ENCODE results near the gene JMY.
A peak's percentile ranks its signal among the peaks of the same experiment; 100 is the strongest.

The JMY gene, protein sequence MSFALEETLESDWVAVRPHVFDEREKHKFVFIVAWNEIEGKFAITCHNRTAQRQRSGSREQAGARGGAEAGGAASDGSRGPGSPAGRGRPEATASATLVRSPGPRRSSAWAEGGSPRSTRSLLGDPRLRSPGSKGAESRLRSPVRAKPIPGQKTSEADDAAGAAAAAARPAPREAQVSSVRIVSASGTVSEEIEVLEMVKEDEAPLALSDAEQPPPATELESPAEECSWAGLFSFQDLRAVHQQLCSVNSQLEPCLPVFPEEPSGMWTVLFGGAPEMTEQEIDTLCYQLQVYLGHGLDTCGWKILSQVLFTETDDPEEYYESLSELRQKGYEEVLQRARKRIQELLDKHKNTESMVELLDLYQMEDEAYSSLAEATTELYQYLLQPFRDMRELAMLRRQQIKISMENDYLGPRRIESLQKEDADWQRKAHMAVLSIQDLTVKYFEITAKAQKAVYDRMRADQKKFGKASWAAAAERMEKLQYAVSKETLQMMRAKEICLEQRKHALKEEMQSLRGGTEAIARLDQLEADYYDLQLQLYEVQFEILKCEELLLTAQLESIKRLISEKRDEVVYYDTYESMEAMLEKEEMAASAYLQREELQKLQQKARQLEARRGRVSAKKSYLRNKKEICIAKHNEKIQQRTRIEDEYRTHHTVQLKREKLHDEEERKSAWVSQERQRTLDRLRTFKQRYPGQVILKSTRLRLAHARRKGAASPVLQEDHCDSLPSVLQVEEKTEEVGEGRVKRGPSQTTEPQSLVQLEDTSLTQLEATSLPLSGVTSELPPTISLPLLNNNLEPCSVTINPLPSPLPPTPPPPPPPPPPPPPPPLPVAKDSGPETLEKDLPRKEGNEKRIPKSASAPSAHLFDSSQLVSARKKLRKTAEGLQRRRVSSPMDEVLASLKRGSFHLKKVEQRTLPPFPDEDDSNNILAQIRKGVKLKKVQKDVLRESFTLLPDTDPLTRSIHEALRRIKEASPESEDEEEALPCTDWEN

DNA sequence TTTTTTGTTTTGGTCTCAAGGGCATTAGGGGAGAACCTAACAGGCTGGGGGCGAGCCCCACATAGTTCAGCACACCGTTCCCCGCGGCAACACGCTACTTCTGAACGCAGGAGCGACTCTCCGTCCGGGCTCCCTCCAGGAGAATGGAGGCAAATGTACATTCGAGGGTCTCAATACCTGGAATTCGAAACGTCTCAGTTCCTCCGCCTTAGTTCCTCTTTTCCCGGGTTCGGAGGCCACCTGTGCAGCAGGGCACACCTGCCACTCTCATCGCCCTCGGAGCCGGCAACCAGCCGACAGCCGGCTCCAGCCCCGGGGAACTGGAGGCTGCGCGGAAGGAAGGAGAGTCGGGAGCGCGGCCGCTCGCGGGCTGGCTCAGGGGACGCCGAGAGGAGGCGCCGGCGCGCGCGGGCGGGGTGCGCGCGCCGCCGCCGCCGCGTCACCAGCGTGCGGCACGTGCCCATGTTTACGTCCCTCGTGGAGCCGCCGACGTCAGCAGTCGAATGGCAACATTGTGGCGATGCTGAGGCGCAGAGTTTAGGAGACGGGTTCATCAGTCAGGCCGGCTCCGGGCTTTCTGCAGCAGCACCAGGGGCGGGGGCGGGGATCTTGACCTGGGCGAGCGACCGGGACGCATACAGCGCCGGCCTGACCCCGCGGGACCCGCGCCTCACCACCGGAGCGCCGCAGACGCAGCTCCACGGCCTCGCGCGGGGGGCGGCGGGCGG, at the start of gene JMY:
TSS of gene JMY (plus strand) at position 498 of the 728 bp plus-strand sequence. CDS start 520 bp downstream, outside the sequence.
- peak; percentile 80 to 82 for DNase-seq

DNA sequence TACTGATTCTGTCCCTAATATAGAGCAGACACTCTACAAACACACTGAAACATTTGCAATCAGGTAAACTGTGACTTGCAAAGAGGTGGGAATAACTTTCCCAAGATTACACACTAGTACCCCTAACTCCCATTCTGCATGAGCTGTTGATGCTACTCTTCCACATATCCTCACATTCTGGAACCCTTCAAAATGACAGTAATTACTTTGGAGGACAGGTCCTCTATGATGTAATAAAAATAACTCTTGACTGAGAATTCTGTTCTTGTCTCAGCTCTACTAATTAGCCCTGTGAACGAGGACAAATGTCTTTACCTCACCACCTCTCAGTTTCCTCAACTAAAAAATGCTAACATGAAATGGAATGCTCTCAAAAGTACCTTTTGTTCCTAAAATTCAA, 49.5 kb upstream of the JMY start:
- no peak for DNase-seq

DNA sequence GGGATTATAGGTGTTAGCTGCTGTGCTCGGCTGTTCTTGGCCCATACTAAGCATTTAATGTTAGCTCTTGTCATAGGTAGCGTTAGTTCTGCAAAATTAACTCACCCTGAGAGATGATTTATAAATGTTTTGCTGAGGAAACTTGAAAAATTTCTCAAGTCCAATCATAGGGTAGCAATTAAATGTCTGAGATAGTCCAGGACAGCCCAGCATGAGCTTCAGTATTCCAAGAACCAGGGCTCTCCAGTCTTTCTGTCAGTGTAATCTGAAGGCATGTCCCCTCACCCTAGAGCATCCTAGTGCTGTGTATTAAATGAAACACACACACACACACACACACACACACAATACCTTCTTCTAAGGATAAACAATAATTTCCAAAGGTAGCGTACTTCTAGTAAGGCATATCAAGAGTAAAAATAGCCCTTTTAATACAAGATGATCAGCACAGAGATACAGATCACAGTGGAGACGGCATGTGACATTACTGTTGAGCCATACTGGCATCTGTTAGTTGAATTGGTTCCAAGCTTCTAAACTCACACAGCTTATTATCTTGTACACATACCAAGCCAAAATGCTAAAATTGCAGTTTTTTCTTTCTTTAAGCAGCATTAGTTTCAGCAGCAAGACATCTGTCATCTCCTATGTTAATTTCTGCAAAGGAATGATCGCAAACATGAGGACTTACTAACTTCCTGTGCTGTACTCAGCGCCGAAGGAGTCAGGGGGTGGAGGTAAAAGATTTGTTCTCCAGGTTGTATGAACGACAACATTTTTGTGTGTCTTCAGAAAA, 46.3 kb upstream of the JMY start:
- no peak for DNase-seq

DNA sequence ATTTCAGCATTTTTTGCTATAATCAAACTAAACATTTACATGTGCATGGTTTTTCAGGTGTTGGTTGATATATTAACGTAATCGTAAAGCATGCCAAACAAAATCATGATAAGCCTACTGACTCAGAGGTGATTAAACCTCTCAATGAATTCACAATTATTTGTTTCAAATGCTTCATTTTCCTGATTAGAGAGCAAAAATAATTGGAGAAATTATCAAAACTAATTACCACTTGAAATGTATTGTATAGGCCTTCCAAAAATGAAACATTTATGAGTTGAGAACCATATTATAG, 45.7 kb upstream of the JMY start:
- no peak for DNase-seq

DNA sequence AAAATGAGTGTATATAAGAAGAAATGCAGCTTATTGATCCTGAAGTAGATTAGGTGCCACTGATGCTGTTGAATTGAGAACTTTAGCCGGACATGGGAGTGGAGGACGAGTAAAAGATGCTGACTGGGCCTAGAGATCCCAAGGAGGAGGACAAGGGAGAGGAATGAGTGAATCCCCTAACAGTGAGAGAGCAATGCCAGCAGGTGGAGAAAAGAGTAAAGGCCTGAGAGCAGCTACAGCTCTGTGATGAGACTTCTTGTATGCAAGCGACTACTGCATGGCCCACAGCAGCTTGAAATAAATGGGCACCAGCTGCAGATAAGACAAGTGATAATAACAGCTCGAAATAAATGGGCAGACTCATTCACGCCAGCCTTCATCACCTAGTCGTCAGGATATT, 44.5 kb upstream of the JMY start:
- no peak for DNase-seq

DNA sequence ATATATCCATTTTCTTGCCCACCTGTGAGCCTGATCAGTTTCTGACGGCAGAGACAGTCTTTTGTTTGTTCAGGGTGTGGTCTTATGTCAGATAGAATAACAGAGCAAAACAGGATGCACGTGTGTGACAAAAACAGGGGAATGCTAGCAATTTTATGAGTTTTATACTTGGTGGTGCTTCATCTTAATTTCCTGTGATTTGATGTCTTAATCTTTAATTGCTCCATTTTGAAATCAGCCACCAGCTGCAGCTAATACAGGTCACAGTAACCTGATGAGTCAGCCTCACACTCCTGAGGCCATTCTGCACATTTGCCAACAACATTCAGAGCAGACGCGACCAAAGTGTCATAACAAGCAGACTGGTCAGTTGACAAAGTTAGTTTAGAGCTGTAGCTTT, 42.3 kb upstream of the JMY start:
- no peak for DNase-seq

DNA sequence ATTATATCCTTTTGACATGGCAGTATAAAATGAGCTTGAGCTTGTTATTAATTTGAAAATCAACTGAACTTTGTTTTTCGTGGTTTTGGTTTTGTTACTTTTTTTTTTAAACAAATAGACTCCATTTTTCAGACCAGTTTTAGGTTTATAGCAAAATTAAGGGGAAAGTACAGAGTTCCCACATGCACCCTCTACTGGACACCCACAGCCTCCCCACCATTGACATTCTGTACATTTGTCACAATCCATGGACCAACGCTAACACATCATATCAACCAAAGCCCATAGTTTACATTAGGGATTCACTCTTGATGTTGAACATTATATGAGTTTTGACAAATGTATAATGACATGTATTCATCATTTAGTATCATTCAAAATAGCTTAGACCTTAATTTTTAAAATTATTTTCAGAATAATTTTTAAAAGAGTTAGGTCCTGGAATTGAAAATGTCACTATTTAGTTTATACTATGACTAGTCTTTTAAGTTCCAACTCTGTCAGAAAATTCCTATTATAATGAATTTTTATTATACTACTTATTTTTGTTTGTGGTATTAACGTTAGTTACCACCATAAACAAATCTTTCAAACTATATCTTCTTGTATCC, 35.3 kb upstream of the JMY start:
- no peak for DNase-seq

DNA sequence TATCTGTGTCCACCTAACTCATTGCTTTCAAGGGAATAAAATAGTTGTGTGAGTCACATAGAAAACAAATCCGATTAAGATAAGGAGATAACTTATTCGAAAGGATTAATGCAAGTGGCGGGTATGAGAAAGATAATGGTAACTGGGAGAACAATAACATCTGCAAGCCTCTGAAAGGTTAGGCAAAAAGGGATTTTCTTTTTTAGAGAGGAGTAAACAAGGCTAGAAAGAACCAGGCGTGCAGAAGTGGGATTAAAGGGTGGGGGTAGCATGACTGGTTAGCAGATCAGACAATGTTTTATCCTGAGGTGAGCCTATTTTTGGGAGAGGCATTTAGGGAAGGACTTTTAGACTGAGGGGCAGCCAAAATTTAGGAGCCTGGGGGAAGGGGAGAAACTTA, 34.7 kb upstream of the JMY start:
- no peak for DNase-seq

DNA sequence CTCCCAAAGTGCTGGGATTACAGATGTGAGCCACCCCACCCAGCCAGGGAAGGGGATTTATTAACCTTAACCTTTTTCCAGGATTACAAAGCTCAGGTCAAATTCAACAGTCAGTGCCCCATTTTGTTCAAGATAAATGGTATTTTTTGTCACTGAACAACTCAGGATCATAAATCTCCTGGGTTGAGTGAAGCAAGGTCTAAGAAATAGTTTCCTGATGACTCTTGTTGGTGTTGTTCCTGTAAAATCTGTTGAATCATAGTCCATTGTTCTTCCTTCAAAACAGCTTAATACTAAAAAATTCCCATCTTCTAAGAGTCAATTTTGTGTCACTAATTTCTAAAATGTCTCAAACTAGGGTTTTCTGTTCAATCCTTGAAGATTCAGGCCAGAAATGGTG, 33.9 kb upstream of the JMY start:
- DNase-seq: no peak

DNA sequence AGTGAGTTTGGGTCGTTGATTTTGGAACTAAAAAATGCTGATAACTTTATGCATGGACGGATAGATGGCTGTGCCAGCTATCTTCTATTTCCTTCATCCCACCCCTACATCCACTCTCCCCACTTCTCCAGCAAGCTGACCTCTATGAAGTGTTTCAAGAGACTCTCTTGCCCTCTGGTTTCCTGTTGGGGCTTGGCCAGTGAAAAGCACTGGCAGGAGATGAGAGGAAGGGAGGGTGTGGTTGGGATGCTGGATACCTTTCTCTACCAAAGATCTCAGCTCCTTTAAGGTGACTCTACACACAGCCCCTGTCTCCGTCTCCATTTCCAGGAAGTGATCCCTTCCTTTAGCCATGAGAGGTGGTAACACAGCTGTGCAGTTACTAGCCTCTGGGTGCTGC, 30.0 kb upstream of the JMY start:
- no peak for DNase-seq

DNA sequence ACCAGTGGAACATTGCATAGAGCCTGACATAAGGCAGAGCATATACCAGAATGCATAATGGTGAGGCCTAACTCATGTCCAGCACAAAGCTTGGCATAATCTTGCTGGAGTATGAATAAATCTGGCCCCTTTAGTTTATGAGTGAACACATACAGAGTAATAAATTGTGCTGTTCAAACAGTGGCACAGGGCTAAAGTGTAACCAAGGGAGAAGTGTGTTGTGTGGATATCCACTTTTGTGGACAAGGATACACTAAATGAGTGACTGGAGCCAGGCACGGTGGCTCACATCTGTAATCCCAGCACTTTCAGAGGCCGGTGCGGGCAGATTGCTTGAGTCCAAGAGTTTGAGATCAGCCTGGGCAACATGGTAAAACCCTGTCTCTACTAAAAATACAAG, 29.4 kb upstream of the JMY start:
- DNase-seq: no peak

DNA sequence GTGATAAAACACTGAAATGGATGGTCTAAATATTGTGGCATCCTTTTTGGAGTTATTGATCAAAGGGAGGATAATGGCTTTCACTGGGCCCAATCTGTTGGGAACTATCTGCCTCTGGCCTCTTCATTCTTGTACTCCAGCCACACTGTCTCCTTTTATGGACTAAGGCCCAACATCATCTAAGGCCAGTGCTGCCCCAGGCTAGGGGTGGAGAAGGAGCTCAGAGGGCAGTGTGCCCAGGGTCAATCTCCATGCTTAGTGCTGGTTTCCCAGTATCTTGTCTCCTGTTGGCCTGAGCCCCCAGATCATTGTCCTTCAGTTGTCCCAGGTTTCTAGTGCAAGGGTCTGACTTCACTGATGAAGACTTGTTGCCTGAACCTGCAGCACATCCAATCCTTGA, 26.4 kb upstream of the JMY start:
- DNase-seq: no peak

DNA sequence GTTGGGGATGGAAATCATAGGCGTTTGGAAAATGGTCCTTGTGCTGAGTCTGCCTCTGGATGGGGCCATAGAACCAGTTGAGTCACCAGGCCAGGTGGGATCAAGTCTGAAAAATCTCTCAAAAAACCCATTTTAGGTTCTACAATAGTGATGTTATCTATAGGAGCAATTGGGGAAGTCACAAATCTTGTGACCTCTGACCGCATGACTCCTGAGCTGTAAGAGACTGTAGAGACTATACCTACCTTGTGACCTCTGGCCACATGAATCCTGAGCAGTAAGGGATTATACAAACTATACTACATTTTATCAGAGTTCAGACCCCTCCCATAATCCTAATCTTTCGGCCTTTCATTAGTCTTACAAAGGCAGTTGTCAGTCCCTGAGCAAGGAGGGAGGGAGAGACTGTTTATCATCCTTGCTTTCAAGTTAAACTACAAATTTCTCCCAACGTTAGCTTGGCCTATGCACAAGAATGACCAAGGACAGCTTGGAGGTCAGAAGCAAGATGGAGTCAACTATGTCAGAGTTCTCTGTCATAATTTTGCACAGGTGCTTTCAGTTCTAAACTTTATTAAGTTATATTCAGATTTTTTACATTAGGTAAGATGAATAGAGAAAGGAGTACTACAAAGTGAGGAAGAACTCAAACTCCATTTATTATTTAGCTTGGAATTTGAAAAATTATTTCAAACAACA, 11.5 kb upstream of the JMY start:
- DNase-seq: no peak

DNA sequence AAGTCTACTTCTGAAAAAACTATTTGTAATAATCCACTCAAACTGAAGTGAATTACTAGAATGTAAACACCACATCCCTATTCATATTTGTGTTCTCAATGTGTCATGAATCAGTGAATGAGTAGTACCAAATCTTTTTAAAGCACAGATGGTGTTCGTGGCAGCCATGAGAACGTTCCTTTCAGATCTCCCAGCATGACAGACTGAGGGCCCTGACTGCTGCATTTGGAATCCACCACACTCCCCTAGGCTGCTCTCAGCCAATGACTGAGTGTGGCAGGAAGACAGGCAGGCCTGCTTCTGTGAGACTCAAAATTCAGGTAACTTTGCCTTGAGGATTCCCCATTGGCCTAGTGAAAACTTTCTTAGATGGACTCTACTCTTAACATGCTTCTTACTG, 10.9 kb upstream of the JMY start:
- no peak for DNase-seq

DNA sequence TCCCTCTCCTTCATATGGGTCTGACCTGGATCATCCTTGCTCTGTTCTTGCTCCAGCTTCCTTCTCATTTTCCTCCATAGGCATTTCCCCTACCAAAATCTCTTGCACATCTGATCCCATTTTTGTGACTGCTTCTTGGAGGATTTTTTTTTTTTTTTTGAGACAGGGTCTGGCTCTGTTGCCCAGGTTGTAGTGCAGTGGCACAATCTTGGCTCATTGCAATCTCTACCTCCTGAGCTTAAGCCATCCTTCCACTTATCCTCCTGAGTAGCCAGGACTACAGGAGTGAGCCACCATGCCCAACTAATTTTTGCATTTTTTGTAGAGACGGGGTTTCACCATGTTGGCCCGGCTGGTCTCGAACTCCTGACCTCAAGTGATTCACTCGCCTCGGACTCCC, 10.5 kb upstream of the JMY start:
- no peak for DNase-seq

DNA sequence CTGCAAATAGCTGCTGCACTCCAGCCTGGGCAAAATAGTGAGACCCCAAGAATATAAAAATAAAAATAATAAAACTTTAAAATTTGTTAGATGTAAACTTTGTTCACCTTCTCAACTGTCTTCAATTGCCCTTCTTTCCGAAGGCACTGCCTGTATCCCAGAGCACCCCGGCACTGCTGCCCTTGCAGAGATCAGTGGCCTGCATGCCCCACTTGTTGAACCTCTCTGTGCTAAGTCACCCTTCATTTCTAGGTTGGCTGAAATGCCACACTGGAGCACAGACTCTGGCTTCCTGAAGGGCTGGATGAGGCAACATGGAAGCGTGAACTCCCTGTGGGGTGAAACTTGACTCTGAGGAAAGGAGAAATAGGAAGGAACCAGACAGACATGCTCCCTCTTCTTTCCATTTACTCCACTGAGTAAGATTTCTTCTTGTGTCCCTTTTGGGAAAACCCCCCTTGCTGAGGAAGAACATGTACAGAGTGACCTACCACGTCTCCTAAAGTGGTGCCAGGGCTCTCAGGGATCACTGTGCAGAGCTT, 8.4 kb upstream of the JMY start:
- DNase-seq: no peak

DNA sequence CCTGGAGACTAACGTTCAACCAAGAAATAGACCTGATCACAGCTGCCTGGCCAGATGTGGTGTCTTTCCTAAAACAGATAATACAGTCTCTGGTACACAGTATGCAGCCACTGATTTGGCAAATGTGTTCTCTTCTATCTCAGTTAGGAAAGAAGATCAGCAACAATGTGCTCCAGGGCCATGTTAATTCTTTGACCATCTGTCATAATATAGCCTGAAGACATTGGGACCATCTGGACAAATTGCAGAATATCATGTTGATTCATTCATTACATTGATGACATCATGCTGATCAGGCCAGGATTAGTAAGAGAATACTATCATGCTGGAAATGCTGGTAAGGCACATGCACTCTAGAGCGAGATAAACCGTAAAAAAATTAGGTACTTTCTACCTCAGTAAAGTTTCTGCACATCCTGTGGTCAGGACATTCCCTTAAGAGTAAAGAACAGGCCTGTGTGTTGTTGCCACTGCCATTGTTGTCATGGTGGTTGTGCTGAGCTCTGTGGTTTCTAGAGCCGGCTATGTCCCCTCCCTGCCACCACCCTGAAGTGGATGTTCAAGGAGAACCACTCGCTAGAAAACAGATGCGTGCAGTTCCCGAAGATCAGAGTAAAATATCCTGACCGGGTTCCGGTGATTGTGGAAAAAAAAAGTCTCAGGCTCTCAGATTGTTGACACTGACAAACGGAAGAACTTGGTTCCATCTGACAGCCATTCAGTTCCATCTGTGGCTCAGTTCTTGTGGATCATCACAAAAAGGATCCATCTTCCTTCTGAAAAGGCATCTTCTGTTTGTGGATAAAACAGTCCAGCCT, 6.4 kb upstream of the JMY start:
- peak; percentile 21 to 33 for DNase-seq

DNA sequence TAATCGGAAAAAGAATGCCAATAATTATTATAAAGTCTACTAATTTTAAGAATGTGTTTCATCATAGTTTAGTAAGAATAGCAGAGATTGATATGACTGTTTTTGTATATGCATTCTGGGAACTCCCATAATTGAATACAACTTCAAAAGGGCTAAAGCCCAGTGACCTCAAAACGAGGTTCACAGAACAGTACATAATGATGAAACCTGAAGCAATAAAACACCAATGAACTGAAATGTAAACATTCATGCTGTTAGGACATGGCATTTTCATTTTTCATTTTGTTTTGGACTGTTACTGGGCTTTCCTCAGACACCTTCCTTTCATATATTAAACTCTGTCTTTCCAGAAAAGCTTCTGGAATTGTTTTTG, 684 bp upstream of the JMY start:
- DNase-seq: no peak

DNA sequence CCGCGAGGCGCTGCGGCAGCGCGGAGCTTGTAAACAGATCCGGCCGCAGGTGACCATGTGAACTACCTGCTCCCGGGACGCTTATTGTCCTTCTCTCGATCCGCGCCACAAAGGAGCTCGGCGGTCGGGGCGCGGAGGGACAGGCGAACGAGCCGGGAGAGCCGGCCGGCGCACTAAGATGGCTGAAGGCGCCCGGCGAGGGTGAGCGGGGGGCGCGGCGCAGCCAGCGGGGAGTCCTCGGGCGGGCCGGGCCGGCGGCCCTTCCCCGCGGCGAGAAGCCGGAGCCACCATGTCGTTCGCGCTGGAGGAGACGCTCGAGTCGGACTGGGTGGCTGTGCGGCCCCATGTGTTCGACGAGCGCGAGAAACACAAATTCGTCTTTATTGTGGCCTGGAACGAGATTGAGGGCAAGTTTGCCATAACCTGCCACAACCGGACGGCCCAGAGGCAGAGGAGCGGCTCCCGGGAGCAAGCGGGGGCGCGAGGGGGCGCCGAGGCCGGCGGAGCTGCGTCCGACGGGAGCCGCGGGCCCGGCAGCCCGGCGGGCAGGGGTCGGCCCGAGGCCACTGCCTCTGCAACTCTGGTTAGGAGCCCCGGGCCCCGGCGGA, 535 bp downstream of the JMY start:
- peak; percentile 30 to 34 for DNase-seq

Measured in activated CD4-positive, alpha-beta T cell treated with anti-CD3 and anti-CD28 coated beads, Interleukin-2, amount 50 U/mL, for 48 hours (primary cell).